Loucy (cell line): ENCODE data around the gene MTHFS.

Experiments
- H2AFZ ChIP-seq: fragments of 200-600 bp; sonication (generic); 2 replicates; pipeline ENCODE4 v1.6.0; 2016; ENCODE audit warnings: antibody characterized with exemption, mild to moderate bottlenecking, low read length, moderate library complexity
- H3F3A ChIP-seq: fragments of 200-600 bp; 2 replicates; pipeline ENCODE4 v1.6.0; 2016; ENCODE audit warnings: antibody characterized with exemption, low read depth, mild to moderate bottlenecking
- H3K27me3 ChIP-seq: fragments of 200-600 bp; sonication (generic); 2 replicates; pipeline ENCODE4 v1.6.1; 2014; ENCODE audit warnings: low read length, mild to moderate bottlenecking; ENCODE audit not compliant: insufficient read depth, poor library complexity, severe bottlenecking
- H3K36me3 ChIP-seq: fragments of 200-600 bp; sonication (generic); 2 replicates; pipeline ENCODE4 v1.6.1; 2016; ENCODE audit warnings: low read length; ENCODE audit not compliant: insufficient read depth
- H3K4me1 ChIP-seq: fragments of 200-600 bp; sonication (generic); 2 replicates; pipeline ENCODE4 v1.5.1; 2014; ENCODE audit warnings: low read length, mild to moderate bottlenecking; ENCODE audit not compliant: insufficient read depth, poor library complexity, severe bottlenecking
- H3K4me2 ChIP-seq: fragments of 200-600 bp; sonication (generic); 2 replicates; pipeline ENCODE4 v1.6.0; 2014; ENCODE audit warnings: antibody characterized with exemption, low read length, low read depth, mild to moderate bottlenecking; ENCODE audit not compliant: poor library complexity, severe bottlenecking
- H3K4me3 ChIP-seq: fragments of 200-600 bp; sonication (generic); 2 replicates; pipeline ENCODE4 v1.5.1; 2014; ENCODE audit warnings: low read length, mild to moderate bottlenecking, mixed read lengths; ENCODE audit not compliant: poor library complexity, severe bottlenecking
- H3K79me2 ChIP-seq: fragments of 200-600 bp; sonication (generic); 2 replicates; pipeline ENCODE4 v1.6.1; 2014; ENCODE audit warnings: low read length; ENCODE audit not compliant: insufficient read depth
- H3K9ac ChIP-seq: fragments of 200-600 bp; sonication (generic); 2 replicates; pipeline ENCODE4 v1.6.0; 2014; ENCODE audit warnings: mild to moderate bottlenecking, low read depth, low read length, moderate library complexity; ENCODE audit not compliant: poor library complexity, severe bottlenecking
- H3K9me2 ChIP-seq: fragments of 200-600 bp; sonication (generic); replicated peaks from 2 replicates; pipeline ENCODE4 v1.6.1; 2016; ENCODE audit warnings: low read depth, low read length, mixed read lengths
- H3K9me3 ChIP-seq: fragments of 200-600 bp; sonication (generic); 2 replicates; pipeline ENCODE4 v1.6.1; 2014; ENCODE audit warnings: mild to moderate bottlenecking, antibody characterized with exemption, low read length, low read depth; ENCODE audit not compliant: insufficient read depth
- H4K20me1 ChIP-seq: fragments of 200-600 bp; sonication (generic); 2 replicates; pipeline ENCODE4 v1.6.0; 2014; ENCODE audit warnings: antibody characterized with exemption, low read length, mild to moderate bottlenecking; ENCODE audit not compliant: insufficient read depth, poor library complexity, severe bottlenecking
- EZH2phosphoT487 ChIP-seq: fragments of 200-600 bp; IDR thresholded peaks from 2 replicates; pipeline ENCODE4 v1.6.1; 2018; ENCODE audit warnings: antibody characterized with exemption, mild to moderate bottlenecking, moderate library complexity, borderline replicate concordance
- TF ChIP-seq, protein P1 (sequence below): fragments of 200-600 bp; sonication (generic); conservative IDR thresholded peaks from 2 replicates; pipeline ENCODE4 v1.5.1; 2014; ENCODE audit warnings: mild to moderate bottlenecking, antibody characterized with exemption, low read length

Gene MTHFS

DNA sequence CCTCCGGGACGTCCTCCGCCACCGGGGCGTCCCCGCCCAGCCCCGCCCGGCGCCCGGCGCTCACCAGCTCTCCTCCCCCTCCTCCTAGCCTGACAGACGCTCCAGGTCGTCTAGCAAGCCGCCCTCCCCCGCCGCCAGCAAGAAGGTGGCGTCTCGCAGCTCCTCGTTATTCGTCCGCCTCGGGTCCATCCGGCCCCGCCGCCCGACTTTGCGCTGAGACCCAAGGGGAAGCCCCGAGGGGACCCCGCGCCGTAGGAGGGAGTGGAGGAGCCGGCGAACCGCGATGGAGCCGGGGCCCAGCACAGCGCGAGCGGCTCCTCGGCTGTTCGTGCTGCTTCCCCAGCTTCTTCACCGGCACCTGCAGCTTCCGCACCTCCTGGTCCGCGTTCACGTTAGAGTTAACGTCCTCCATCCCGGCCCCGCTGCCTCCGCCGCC is 26.3 kb upstream of the MTHFS start:
- peak overlapping the region; percentile 92 for H2AFZ ChIP-seq
- H3K9me3 ChIP-seq, result peaks cover 2% of the 10 kb centered on the region; the same call in 1 of the 2 replicates
- TF ChIP-seq EZH2phosphoT487, result no peak
- TF ChIP-seq, protein P1, sequence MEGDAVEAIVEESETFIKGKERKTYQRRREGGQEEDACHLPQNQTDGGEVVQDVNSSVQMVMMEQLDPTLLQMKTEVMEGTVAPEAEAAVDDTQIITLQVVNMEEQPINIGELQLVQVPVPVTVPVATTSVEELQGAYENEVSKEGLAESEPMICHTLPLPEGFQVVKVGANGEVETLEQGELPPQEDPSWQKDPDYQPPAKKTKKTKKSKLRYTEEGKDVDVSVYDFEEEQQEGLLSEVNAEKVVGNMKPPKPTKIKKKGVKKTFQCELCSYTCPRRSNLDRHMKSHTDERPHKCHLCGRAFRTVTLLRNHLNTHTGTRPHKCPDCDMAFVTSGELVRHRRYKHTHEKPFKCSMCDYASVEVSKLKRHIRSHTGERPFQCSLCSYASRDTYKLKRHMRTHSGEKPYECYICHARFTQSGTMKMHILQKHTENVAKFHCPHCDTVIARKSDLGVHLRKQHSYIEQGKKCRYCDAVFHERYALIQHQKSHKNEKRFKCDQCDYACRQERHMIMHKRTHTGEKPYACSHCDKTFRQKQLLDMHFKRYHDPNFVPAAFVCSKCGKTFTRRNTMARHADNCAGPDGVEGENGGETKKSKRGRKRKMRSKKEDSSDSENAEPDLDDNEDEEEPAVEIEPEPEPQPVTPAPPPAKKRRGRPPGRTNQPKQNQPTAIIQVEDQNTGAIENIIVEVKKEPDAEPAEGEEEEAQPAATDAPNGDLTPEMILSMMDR, result no peak
- peaks cover 13% of the 10 kb centered on the region for H3K4me1 ChIP-seq
- peak overlapping the region; percentile 91 for H3K9ac ChIP-seq
- no peaks in the 10 kb centered on the region for H3K9me2 ChIP-seq
- H3K36me3 ChIP-seq, result peaks cover 3% of the 10 kb centered on the region; the same call in 1 of the 2 replicates
- peaks cover 15% of the 10 kb centered on the region for H4K20me1 ChIP-seq
- H3K27me3 ChIP-seq, result no peaks in the 10 kb centered on the region
- no peaks in the 10 kb centered on the region for H3F3A ChIP-seq
- peaks cover 53% of the 10 kb centered on the region for H3K79me2 ChIP-seq
- H3K4me3 ChIP-seq, result peak overlapping the region; percentile 99
- H3K4me2 ChIP-seq, result peak overlapping the region; percentile 97

DNA sequence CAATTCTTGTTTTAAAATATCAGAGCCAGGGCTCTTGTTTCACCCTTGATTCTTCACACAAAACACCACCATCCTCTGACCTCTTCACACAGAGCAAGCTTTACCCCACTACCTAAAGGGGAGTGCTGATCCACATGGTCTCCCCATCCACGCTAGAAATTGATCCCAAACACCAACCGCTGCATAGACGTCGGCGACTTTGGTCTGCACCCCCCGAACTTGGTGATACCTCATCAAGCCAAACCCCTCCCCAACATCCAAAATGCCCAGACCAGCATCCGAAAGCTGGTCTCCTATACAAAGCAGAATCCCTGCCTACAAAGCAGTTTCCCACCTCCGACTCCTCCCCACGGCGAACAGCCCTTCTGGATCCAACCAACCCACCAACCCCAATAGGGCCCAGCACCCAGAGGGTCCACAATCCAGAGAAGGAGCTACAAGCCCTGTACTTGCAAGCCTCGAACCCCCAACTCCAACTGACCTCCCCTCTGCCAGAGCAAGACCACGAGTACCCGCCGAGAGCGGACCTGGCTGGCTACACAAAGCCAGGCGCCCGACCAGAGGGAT is 25.8 kb upstream of the MTHFS start:
- peaks cover 2% of the 10 kb centered on the region; the same call in 1 of the 2 replicates for H3K9me3 ChIP-seq
- peak overlapping the region; percentile 99 for H3K4me3 ChIP-seq
- peaks cover 3% of the 10 kb centered on the region; the same call in 1 of the 2 replicates for H3K36me3 ChIP-seq
- TF ChIP-seq, protein P1, result no peak
- no peak for TF ChIP-seq EZH2phosphoT487
- H3K4me2 ChIP-seq, result peak overlapping the region; percentile 97
- no peaks in the 10 kb centered on the region for H3F3A ChIP-seq
- H4K20me1 ChIP-seq, result peaks cover 15% of the 10 kb centered on the region
- H3K9me2 ChIP-seq, result no peaks in the 10 kb centered on the region
- H3K9ac ChIP-seq, result peak overlapping the region; percentile 91
- H2AFZ ChIP-seq, result peak overlapping the region; percentile 92; the same call in 1 of the 2 replicates
- H3K79me2 ChIP-seq, result peaks cover 53% of the 10 kb centered on the region
- H3K4me1 ChIP-seq, result peaks cover 13% of the 10 kb centered on the region
- no peaks in the 10 kb centered on the region for H3K27me3 ChIP-seq

DNA sequence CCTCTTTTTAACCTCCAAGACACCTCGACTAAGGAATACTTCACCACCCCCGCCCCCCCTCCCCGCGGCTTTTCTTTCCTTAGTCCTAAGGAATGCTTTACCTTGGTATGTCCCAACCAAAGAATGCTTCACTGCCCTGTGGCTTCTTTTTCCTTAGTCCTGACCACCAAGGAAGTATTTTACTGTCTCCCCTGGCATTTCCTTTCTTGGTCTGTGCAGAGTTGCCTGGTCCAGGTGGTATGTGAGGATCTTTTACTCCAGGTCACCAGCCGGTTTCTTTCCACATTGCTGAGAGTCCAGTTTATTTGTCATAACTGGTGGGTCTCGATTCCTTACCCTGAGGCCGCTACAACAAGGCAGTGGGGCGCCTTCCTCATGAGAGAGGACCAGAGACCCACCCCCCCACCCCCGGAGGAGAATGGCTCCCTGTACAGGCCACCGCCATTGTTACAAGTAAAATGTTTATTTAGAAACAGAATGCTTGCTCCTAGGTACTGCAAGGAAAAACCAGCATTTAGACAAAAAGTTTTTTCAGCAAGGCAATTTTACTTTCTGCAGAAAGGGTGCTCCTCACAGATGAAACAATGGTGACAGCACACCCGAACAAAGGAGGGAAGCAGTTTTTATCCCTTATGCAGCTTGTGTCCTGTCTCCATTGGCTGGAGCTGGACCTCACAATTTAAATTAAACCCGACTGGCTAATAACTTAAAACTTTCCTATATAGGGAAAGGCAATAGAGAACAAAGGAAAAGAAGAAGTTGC is 23.1 kb upstream of the MTHFS start:
- Histone ChIP-seq H3K4me1 (peaks cover 13% of the 10 kb centered on the region), H3K36me3 (peaks cover 3% of the 10 kb centered on the region; the same call in 1 of the 2 replicates), H3K27me3 (no peaks in the 10 kb centered on the region), H3K9me2 (no peaks in the 10 kb centered on the region), H4K20me1 (peaks cover 15% of the 10 kb centered on the region), H3K9me3 (peaks cover 12% of the 10 kb centered on the region; the same call in 1 of the 2 replicates), H3K4me3 (no peak overlapping the region), H3K4me2 (peak overlapping the region; percentile 97), H3K79me2 (peaks cover 53% of the 10 kb centered on the region), H3K9ac (no peak overlapping the region), H2AFZ (no peak overlapping the region), H3F3A (peaks cover 6% of the 10 kb centered on the region; the same call in 1 of the 2 replicates)
- TF ChIP-seq, protein P1, result no peak
- TF ChIP-seq EZH2phosphoT487, result no peak
